ENCODE measurements around the gene RAP1GAP. TPM values are rescaled to one million over a fixed set of nuclear protein-coding genes. Genes with fewer than 3 reads are reported as not detected.

Gene RAP1GAP
- total and polyA plus RNA-seq, 9 of the 15 experiments (the other 6 are each of a cell fraction or from before 2014, with no cell fraction given), result 0.29 to 30.2 (median 19.2) TPM

GRCh38 chr1:21707086-21707840 lies 38.1 kb upstream of the RAP1GAP start:
- H3K36me3 ChIP-seq (ENCODE audit: control insufficient read depth, insufficient read depth, low read length), result peaks cover 89% of the 10 kb centered on the region
- no TSS peak for BruUV-seq (replicated peaks)
- DNase-seq (ENCODE audit: extremely low read depth in 1 of 4, low spot score in 3 of 4) (no peak), FAIRE-seq (no peak), ATAC-seq (no peak)
- WGBS (ENCODE audit: insufficient coverage, low coverage, missing lambda C conversion rate), result 55% methylated on average over 5 of the region's 5 CpGs
- H3K4me3 ChIP-seq, result no peak overlapping the region
- peaks cover 0 to 16% of the 10 kb centered on the region in 2 experiments; a peak in 2 of 5 replicates for H3K4me1 ChIP-seq (replicated peaks in 1 of 2; ENCODE audit: control insufficient read depth in 2 of 2, insufficient read depth in 2 of 2, low read length in 2 of 2)
- in situ Hi-C loops (cut with MboI) (no loop called here), intact Hi-C loops (cut with micrococcal nuclease) (no loop called here)
- H4K20me1 ChIP-seq (replicated peaks; ENCODE audit: control insufficient read depth, insufficient read depth, low read length), result no peaks in the 10 kb centered on the region
- TF ChIP-seq, protein P1, sequence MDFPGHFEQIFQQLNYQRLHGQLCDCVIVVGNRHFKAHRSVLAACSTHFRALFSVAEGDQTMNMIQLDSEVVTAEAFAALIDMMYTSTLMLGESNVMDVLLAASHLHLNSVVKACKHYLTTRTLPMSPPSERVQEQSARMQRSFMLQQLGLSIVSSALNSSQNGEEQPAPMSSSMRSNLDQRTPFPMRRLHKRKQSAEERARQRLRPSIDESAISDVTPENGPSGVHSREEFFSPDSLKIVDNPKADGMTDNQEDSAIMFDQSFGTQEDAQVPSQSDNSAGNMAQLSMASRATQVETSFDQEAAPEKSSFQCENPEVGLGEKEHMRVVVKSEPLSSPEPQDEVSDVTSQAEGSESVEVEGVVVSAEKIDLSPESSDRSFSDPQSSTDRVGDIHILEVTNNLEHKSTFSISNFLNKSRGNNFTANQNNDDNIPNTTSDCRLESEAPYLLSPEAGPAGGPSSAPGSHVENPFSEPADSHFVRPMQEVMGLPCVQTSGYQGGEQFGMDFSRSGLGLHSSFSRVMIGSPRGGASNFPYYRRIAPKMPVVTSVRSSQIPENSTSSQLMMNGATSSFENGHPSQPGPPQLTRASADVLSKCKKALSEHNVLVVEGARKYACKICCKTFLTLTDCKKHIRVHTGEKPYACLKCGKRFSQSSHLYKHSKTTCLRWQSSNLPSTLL (IDR thresholded peaks at IDR 0.05), result no peak
- TF ChIP-seq, protein P2, sequence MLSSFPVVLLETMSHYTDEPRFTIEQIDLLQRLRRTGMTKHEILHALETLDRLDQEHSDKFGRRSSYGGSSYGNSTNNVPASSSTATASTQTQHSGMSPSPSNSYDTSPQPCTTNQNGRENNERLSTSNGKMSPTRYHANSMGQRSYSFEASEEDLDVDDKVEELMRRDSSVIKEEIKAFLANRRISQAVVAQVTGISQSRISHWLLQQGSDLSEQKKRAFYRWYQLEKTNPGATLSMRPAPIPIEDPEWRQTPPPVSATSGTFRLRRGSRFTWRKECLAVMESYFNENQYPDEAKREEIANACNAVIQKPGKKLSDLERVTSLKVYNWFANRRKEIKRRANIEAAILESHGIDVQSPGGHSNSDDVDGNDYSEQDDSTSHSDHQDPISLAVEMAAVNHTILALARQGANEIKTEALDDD (IDR thresholded peaks at IDR 0.05), result peak; percentile 30; the same call in 1 of the 2 replicates
- no peak overlapping the region for H2AFZ ChIP-seq (ENCODE audit: low read depth, low read length)
- no peaks in the 10 kb centered on the region for H3K9me1 ChIP-seq (ENCODE audit: control insufficient read depth, insufficient read depth, low read length)
- peaks cover 22% of the 10 kb centered on the region; the same call in 1 of the 3 replicates for H3K79me2 ChIP-seq (ENCODE audit: control insufficient read depth, insufficient read depth, low read length)
- H3K27ac ChIP-seq (ENCODE audit: extremely low read depth, low read depth, low read length), result no peak overlapping the region
- H3K4me2 ChIP-seq (ENCODE audit: insufficient read depth, low read length), result no peak overlapping the region
- no peak overlapping the region for H3K9ac ChIP-seq (ENCODE audit: insufficient read depth in 1 of 2, low read depth in 2 of 2, low read length in 2 of 2)
- no peaks in the 10 kb centered on the region for H3K27me3 ChIP-seq (ENCODE audit: control insufficient read depth in 2 of 2, insufficient read depth in 2 of 2, low read length in 2 of 2)
- CTCF ChIA-PET (ENCODE audit: low intra/inter-chr PET ratio), result no interaction called here
- POLR2A ChIA-PET, result no interaction called here
- H3K9me3 ChIP-seq (replicated peaks; ENCODE audit: control insufficient read depth, insufficient read depth, low read depth, low read length), result no peaks in the 10 kb centered on the region

Data from K562 (cell line).